GM23338 (cell line): Measurements from ENCODE around the gene RUFY1.

Source experiments
- CREB1 ChIP-seq: fragments of 250-450 bp; sonication (Bioruptor Pico); IDR thresholded peaks from 2 replicates; pipeline ENCODE4 v1.5.0; 2020; ENCODE audit warnings: low read depth, mild to moderate bottlenecking, moderate library complexity
- CTCF ChIP-seq, 2 experiments: fragments of 200-600 bp in 1 of 2; sonication (generic) in 1 of 2; conservative IDR thresholded peaks; 2 replicates each; pipeline versions ENCODE4 v1.5.1 to v1.6.1; 2016 to 2017; ENCODE audit warnings: antibody characterized with exemption in 2 of 2, low read depth in 2 of 2, mild to moderate bottlenecking in 2 of 2, moderate library complexity in 1 of 2
- POLR2AphosphoS5 ChIP-seq: IDR thresholded peaks from 2 replicates; pipeline ENCODE4 v1.6.1; 2016; ENCODE audit warnings: antibody characterized with exemption, low read depth

- TF ChIP-seq CTCF (conservative IDR thresholded peaks at IDR 0.05; ENCODE audit: low read depth in 2 of 2) (no peak), POLR2AphosphoS5 (no peak), CREB1 (CRISPR knock-in tag) (no peak)
These were observed 55.9 kb downstream of the RUFY1 start for GRCh38 chr5:179606071-179606909.
